Neural progenitor cell (in vitro differentiated cells): Measurements from ENCODE around the gene ZNF536. TPM values are rescaled to one million over a fixed set of nuclear protein-coding genes. Genes with fewer than 3 reads are reported as not detected.

ENCODE experiments used
- DNase-seq: peaks from one replicate; pipeline ENCODE4 v3.0.0-alpha.2; 2016; ENCODE audit warnings: low spot score
- H2AFZ ChIP-seq: fragments of 200-600 bp; sonication (generic); replicated peaks from 2 replicates; pipeline ENCODE4 v1.6.1; 2016; ENCODE audit warnings: antibody characterized with exemption
- H3F3A ChIP-seq: fragments of 200-600 bp; sonication (generic); 2 replicates; pipeline ENCODE4 v1.6.1; 2016; ENCODE audit warnings: antibody characterized with exemption, low read depth
- H3K27ac ChIP-seq: fragments of 200-600 bp; sonication (generic); 2 replicates; pipeline ENCODE4 v1.5.1; 2016; ENCODE audit warnings: mild to moderate bottlenecking
- H3K27me3 ChIP-seq: fragments of 200-600 bp; sonication (generic); 2 replicates; pipeline ENCODE4 v1.6.1; 2016; ENCODE audit warnings: mild to moderate bottlenecking, moderate library complexity
- H3K36me3 ChIP-seq: fragments of 200-600 bp; sonication (generic); 2 replicates; pipeline ENCODE4 v1.5.1; 2016
- H3K4me1 ChIP-seq: fragments of 200-600 bp; sonication (generic); 2 replicates; pipeline ENCODE4 v1.6.1; 2016; ENCODE audit warnings: mixed run types
- H3K4me2 ChIP-seq: fragments of 200-600 bp; sonication (generic); 2 replicates; pipeline ENCODE4 v1.6.1; 2016
- H3K4me3 ChIP-seq: fragments of 200-600 bp; sonication (generic); 2 replicates; pipeline ENCODE4 v1.5.1; 2016
- H3K79me2 ChIP-seq: fragments of 200-600 bp; sonication (generic); 2 replicates; pipeline ENCODE4 v1.6.1; 2016; ENCODE audit warnings: low read depth
- H3K9ac ChIP-seq: fragments of 200-600 bp; sonication (generic); 2 replicates; pipeline ENCODE4 v1.6.1; 2016
- H3K9me3 ChIP-seq: fragments of 200-600 bp; sonication (generic); 2 replicates; pipeline ENCODE4 v1.5.1; 2016; ENCODE audit warnings: low read depth
- H4K20me1 ChIP-seq: fragments of 200-600 bp; sonication (generic); 2 replicates; pipeline ENCODE4 v1.6.1; 2016; ENCODE audit warnings: low read depth
- H3K27ac Mint-ChIP-seq: 3 replicates; pipeline ENCODE4 v1.8.0; 2021; ENCODE audit warnings: mixed read lengths
- H3K27me3 Mint-ChIP-seq: 2 replicates; pipeline ENCODE4 v1.8.0; 2022; ENCODE audit warnings: low read depth, mild to moderate bottlenecking, inconsistent platforms, moderate library complexity, mixed read lengths; ENCODE audit not compliant: insufficient read depth
- H3K36me3 Mint-ChIP-seq: 3 replicates; pipeline ENCODE4 v1.8.0; 2021; ENCODE audit warnings: mixed read lengths
- H3K4me1 Mint-ChIP-seq: 3 replicates; pipeline ENCODE4 v1.8.0; 2021; ENCODE audit warnings: mixed read lengths
- H3K4me3 Mint-ChIP-seq: 3 replicates; pipeline ENCODE4 v1.8.0; 2021; ENCODE audit warnings: mild to moderate bottlenecking, moderate library complexity, mixed read lengths
- H3K9me3 Mint-ChIP-seq: 3 replicates; pipeline ENCODE4 v1.8.0; 2020; ENCODE audit warnings: mixed read lengths
- CTCF ChIP-seq: fragments of 200-600 bp; sonication (generic); IDR thresholded peaks from 2 replicates; pipeline ENCODE4 v1.5.1; 2017; ENCODE audit warnings: antibody characterized with exemption, mild to moderate bottlenecking
- EZH2 ChIP-seq: fragments of 200-600 bp; sonication (generic); IDR thresholded peaks from 2 replicates; pipeline ENCODE4 v1.6.1; 2017; ENCODE audit warnings: antibody characterized with exemption, mild to moderate bottlenecking, moderate library complexity
- EZH2phosphoT487 ChIP-seq: fragments of 200-600 bp; sonication (generic); IDR thresholded peaks from 2 replicates; pipeline ENCODE4 v1.6.1; 2017; ENCODE audit warnings: antibody characterized with exemption
- total RNA-seq: library from RNA; depleted of rRNA; stranded (reverse); fragments of >200 nt; gene quantifications from 2 replicates; pipeline ENCODE4 v1.2.3, GENCODE V29; 2015; ENCODE audit warnings: low replicate concordance

Gene ZNF536
- total RNA-seq, 1 donor from 2014 or later = 0.24 TPM

- no peaks in the 10 kb centered on the region for H4K20me1 ChIP-seq
- no peak overlapping the region for H3K4me3 ChIP-seq
- Mint-ChIP-seq H3K27me3 (peaks cover 9% of the 10 kb centered on the region), H3K36me3 (no peaks in the 10 kb centered on the region), H3K4me1 (peaks cover 28% of the 10 kb centered on the region), H3K4me3 (no peak overlapping the region), H3K9me3 (peaks cover 4% of the 10 kb centered on the region), H3K27ac (no peak overlapping the region)
- H3K4me2 ChIP-seq = no peak overlapping the region
- H3K36me3 ChIP-seq = no peaks in the 10 kb centered on the region
- no peaks in the 10 kb centered on the region for H3F3A ChIP-seq
- no peak overlapping the region for H3K9ac ChIP-seq
- no peak overlapping the region for H3K27ac ChIP-seq
- DNase-seq = no peak
- no peaks in the 10 kb centered on the region for H3K79me2 ChIP-seq
- TF ChIP-seq EZH2phosphoT487 = no peak
- no peak for TF ChIP-seq CTCF
- no peak for TF ChIP-seq EZH2
- no peaks in the 10 kb centered on the region for H3K4me1 ChIP-seq
- no peaks in the 10 kb centered on the region for H3K9me3 ChIP-seq
- no peak overlapping the region for H2AFZ ChIP-seq
- no peaks in the 10 kb centered on the region for H3K27me3 ChIP-seq
These were observed 191.5 kb downstream of the ZNF536 start for GRCh38 chr19:30563691-30564090.

GRCh38 chr19:30564551-30565011, 192.4 kb downstream of the ZNF536 start:
- Histone ChIP-seq H3K79me2 (no peaks in the 10 kb centered on the region), H3K4me1 (no peaks in the 10 kb centered on the region), H3K36me3 (no peaks in the 10 kb centered on the region), H3K27me3 (no peaks in the 10 kb centered on the region), H3F3A (no peaks in the 10 kb centered on the region), H3K4me3 (no peak overlapping the region), H3K27ac (no peak overlapping the region), H3K9me3 (no peaks in the 10 kb centered on the region), H4K20me1 (no peaks in the 10 kb centered on the region), H3K9ac (no peak overlapping the region), H2AFZ (no peak overlapping the region), H3K4me2 (no peak overlapping the region)
- no peaks in the 10 kb centered on the region for H3K36me3 Mint-ChIP-seq
- H3K9me3 Mint-ChIP-seq = peaks cover 4% of the 10 kb centered on the region
- DNase-seq = no peak
- TF ChIP-seq EZH2phosphoT487 (no peak), EZH2 (no peak), CTCF (no peak)
- peaks cover 9% of the 10 kb centered on the region for H3K27me3 Mint-ChIP-seq
- peaks cover 26% of the 10 kb centered on the region for H3K4me1 Mint-ChIP-seq
- H3K27ac Mint-ChIP-seq = no peak overlapping the region
- H3K4me3 Mint-ChIP-seq = no peak overlapping the region

GRCh38 chr19:30565636-30566035, 193.5 kb downstream of the ZNF536 start:
- no peak overlapping the region for H3K27ac ChIP-seq
- no peak overlapping the region for H2AFZ ChIP-seq
- Mint-ChIP-seq H3K27me3 (peaks cover 9% of the 10 kb centered on the region), H3K9me3 (peaks cover 4% of the 10 kb centered on the region), H3K36me3 (no peaks in the 10 kb centered on the region), H3K4me3 (no peak overlapping the region), H3K27ac (peak overlapping the region; percentile 76), H3K4me1 (peaks cover 26% of the 10 kb centered on the region)
- H3F3A ChIP-seq = no peaks in the 10 kb centered on the region
- H3K36me3 ChIP-seq = no peaks in the 10 kb centered on the region
- no peaks in the 10 kb centered on the region for H3K79me2 ChIP-seq
- H3K4me3 ChIP-seq = no peak overlapping the region
- H3K4me1 ChIP-seq = no peaks in the 10 kb centered on the region
- no peaks in the 10 kb centered on the region for H3K9me3 ChIP-seq
- TF ChIP-seq EZH2phosphoT487 (no peak), EZH2 (no peak), CTCF (no peak)
- H4K20me1 ChIP-seq = no peaks in the 10 kb centered on the region
- H3K27me3 ChIP-seq = no peaks in the 10 kb centered on the region
- H3K9ac ChIP-seq = no peak overlapping the region
- no peak overlapping the region for H3K4me2 ChIP-seq
- DNase-seq = no peak
